ENCODE measurements around the gene GALC. TPM values are rescaled to one million over a fixed set of nuclear protein-coding genes. Genes with fewer than 3 reads are reported as not detected.

Gene GALC
- total RNA-seq, result 10 to 100 TPM; 35.6 to 53.2 TPM
- polyA plus RNA-seq (ENCODE audit: insufficient read length in 2 of 2), result 10 to 100 TPM; 26.9 to 41.9 TPM
- long read RNA-seq, donor 1, partial matches to known transcripts, result 6 of 10 reads
- long read RNA-seq, donor 1, other reads (novel, unspliced or antisense), result 0 of 10 reads
- long read RNA-seq, donor 2, transcript GALC-201 (17 exons, 3,883 nt), result major isoform, 12 of 12 reads
- long read RNA-seq, donor 2, partial matches to known transcripts, result 0 of 12 reads
- long read RNA-seq, donor 2, other reads (novel, unspliced or antisense), result 0 of 12 reads
- long read RNA-seq, donor 3, partial matches to known transcripts, result 0 of 3 reads
- long read RNA-seq, donor 3, other reads (novel, unspliced or antisense), result 0 of 3 reads
- long read RNA-seq, donor 4, transcript GALC-201 (17 exons, 3,883 nt), result major isoform, 8 of 9 reads
- long read RNA-seq, donor 4, partial matches to known transcripts, result 0 of 9 reads
- long read RNA-seq, donor 4, other reads (novel, unspliced or antisense), result 0 of 9 reads

GRCh38 chr14:87992718-87993628, at the start of gene GALC:
TSS of gene GALC (minus strand) at chr14:87993182. CDS start at chr14:87993164, 18 bp downstream.
- peaks cover 10% of the 10 kb centered on the region for H3K4me1 ChIP-seq (ENCODE audit: control insufficient read depth, insufficient read depth, low read length)
- no peaks in the 10 kb centered on the region for H3K9me3 ChIP-seq (ENCODE audit: control insufficient read depth, insufficient read depth, low read length)
- WGBS (ENCODE audit: insufficient coverage), result 1% methylated on average over 83 of the region's 83 CpGs
- peak within 1 kb of the TSS; percentile 69 for H3K4me3 ChIP-seq (ENCODE audit: low read depth, low read length)
- no peaks in the 10 kb centered on the region for H3K36me3 ChIP-seq (ENCODE audit: control insufficient read depth, insufficient read depth, low read length)
- no peaks in the 10 kb centered on the region for H3K27me3 ChIP-seq (ENCODE audit: control insufficient read depth, insufficient read depth, low read length)
- peak; percentile 68 to 98 (median 88) for DNase-seq (ENCODE audit: low read depth in 4 of 6, low spot score in 6 of 6)
- peak within 1 kb of the TSS; percentile 91 for H3K27ac ChIP-seq (ENCODE audit: low read depth, low read length)

DNA sequence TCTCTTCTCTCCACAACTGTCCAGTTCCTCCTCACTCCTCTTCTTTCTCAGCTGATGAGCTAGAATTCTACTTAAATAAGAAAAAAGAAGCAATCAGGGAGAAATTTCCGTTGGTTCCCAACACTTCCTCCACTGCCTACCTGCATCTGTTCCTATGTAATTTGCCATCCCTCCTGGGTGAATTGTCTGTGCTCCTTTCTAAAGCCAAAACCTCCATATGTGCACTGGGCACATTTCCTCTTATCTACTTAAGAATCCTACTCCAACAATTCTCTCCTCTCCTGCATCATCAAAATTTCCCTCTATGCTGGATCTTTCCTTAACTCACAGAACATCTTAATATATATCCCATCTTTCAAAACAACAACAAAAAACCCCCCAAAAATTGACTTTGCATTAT, 47.2 kb upstream of the GALC start:
- DNase-seq (ENCODE audit: low read depth in 4 of 6, low spot score in 6 of 6), result peak in 1 of 6 donors; percentile 65
- Histone ChIP-seq H3K36me3 (ENCODE audit: control insufficient read depth, insufficient read depth, low read length) (no peaks in the 10 kb centered on the region), H3K27me3 (ENCODE audit: control insufficient read depth, insufficient read depth, low read length) (no peaks in the 10 kb centered on the region), H3K27ac (ENCODE audit: low read depth, low read length) (no peak overlapping the region), H3K4me1 (ENCODE audit: control insufficient read depth, insufficient read depth, low read length) (no peaks in the 10 kb centered on the region), H3K9me3 (ENCODE audit: control insufficient read depth, insufficient read depth, low read length) (no peaks in the 10 kb centered on the region), H3K4me3 (ENCODE audit: low read depth, low read length) (no peak overlapping the region)
- WGBS (ENCODE audit: insufficient coverage), result no CpG with 5 or more reads among the region's 1 CpG

DNA sequence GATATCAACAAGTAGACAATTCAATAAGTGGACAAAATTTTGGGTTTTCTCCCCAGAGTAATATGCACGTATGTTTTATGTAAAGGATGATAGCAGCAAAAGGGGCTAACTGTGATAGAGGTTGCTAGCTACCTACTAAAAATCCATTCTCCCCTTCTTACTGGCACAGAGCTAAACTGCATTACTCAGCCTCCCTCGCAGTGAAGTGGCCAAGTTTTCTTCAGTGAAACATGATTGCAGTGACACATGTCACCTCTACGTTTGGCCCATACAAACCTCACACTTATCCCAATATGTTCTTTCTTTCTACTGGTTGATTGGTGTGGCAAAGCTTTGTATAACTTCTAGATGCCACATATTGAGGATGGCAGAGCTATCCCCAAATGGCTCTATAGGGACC, 46.2 kb upstream of the GALC start:
- Histone ChIP-seq H3K36me3 (ENCODE audit: control insufficient read depth, insufficient read depth, low read length) (no peaks in the 10 kb centered on the region), H3K27ac (ENCODE audit: low read depth, low read length) (no peak overlapping the region), H3K9me3 (ENCODE audit: control insufficient read depth, insufficient read depth, low read length) (no peaks in the 10 kb centered on the region), H3K27me3 (ENCODE audit: control insufficient read depth, insufficient read depth, low read length) (no peaks in the 10 kb centered on the region), H3K4me1 (ENCODE audit: control insufficient read depth, insufficient read depth, low read length) (no peaks in the 10 kb centered on the region), H3K4me3 (ENCODE audit: low read depth, low read length) (no peak overlapping the region)
- no peak for DNase-seq (ENCODE audit: low read depth in 4 of 6, low spot score in 6 of 6)
- WGBS (ENCODE audit: insufficient coverage), result 80% methylated on average over 1 of the region's 3 CpGs

- H3K4me3 ChIP-seq (ENCODE audit: low read depth, low read length), result no peak overlapping the region
- H3K27ac ChIP-seq (ENCODE audit: low read depth, low read length), result no peak overlapping the region
- DNase-seq (ENCODE audit: low read depth in 4 of 6, low spot score in 6 of 6), result peak in 2 of 6 donors; percentile 5 to 45
- H3K9me3 ChIP-seq (ENCODE audit: control insufficient read depth, insufficient read depth, low read length), result no peaks in the 10 kb centered on the region
- WGBS (ENCODE audit: insufficient coverage), result 20% methylated on average over 1 of the region's 1 CpG
- H3K36me3 ChIP-seq (ENCODE audit: control insufficient read depth, insufficient read depth, low read length), result no peaks in the 10 kb centered on the region
- H3K4me1 ChIP-seq (ENCODE audit: control insufficient read depth, insufficient read depth, low read length), result no peaks in the 10 kb centered on the region
- no peaks in the 10 kb centered on the region for H3K27me3 ChIP-seq (ENCODE audit: control insufficient read depth, insufficient read depth, low read length)
Observed at GRCh38 chr14:88037325-88037724, 44.3 kb upstream of the GALC start.

DNA sequence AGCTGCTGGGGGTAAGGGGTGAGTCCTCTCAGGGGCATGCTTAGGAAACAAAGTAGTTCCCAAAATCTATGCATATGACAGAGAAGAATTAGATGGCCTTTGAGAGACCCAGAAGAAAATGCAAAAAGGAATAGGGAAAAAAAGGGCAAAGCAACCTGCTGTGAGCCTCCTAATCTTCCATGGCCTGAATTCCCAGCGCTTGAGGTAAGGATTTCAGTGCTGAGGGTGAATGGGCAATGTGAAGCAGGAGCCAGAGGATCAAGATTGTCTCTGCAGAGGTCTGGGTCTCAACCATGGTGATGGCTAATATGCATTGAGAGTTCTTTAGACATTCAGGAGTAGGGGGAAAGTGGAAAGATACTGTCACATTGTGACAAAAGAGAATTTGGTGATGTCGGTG, 43.4 kb upstream of the GALC start:
- Histone ChIP-seq H3K4me1 (ENCODE audit: control insufficient read depth, insufficient read depth, low read length) (no peaks in the 10 kb centered on the region), H3K27me3 (ENCODE audit: control insufficient read depth, insufficient read depth, low read length) (no peaks in the 10 kb centered on the region), H3K4me3 (ENCODE audit: low read depth, low read length) (no peak overlapping the region), H3K36me3 (ENCODE audit: control insufficient read depth, insufficient read depth, low read length) (no peaks in the 10 kb centered on the region), H3K27ac (ENCODE audit: low read depth, low read length) (no peak overlapping the region), H3K9me3 (ENCODE audit: control insufficient read depth, insufficient read depth, low read length) (no peaks in the 10 kb centered on the region)
- 47% methylated on average over 2 of the region's 2 CpGs for WGBS (ENCODE audit: insufficient coverage)
- DNase-seq (ENCODE audit: low read depth in 4 of 6, low spot score in 6 of 6), result no peak

DNA sequence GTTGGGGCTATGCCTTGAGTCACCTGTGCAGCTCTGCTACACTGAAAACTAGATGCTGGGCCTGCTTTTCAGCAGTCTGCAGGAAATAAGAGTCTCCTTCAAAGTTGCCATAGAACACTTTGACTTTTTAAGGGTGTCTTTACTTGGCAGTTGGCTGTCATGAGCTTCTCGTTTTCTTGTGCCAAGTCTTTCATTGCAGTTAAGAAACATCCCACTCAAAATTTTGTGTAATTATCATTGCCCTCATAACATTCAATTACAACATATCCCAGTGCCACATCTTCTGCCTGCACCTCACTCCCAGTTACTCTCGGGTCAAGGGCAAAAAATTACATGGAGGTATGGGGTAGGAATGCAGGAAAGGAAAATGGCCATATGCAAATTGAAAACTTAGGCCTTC, 41.1 kb upstream of the GALC start:
- no CpG with 5 or more reads among the region's 2 CpGs for WGBS (ENCODE audit: insufficient coverage)
- Histone ChIP-seq H3K9me3 (ENCODE audit: control insufficient read depth, insufficient read depth, low read length) (no peaks in the 10 kb centered on the region), H3K4me1 (ENCODE audit: control insufficient read depth, insufficient read depth, low read length) (no peaks in the 10 kb centered on the region), H3K4me3 (ENCODE audit: low read depth, low read length) (no peak overlapping the region), H3K36me3 (ENCODE audit: control insufficient read depth, insufficient read depth, low read length) (no peaks in the 10 kb centered on the region), H3K27me3 (ENCODE audit: control insufficient read depth, insufficient read depth, low read length) (no peaks in the 10 kb centered on the region), H3K27ac (ENCODE audit: low read depth, low read length) (no peak overlapping the region)
- no peak for DNase-seq (ENCODE audit: low read depth in 4 of 6, low spot score in 6 of 6)

- H3K27me3 ChIP-seq (ENCODE audit: control insufficient read depth, insufficient read depth, low read length), result no peaks in the 10 kb centered on the region
- no peaks in the 10 kb centered on the region for H3K4me1 ChIP-seq (ENCODE audit: control insufficient read depth, insufficient read depth, low read length)
- H3K27ac ChIP-seq (ENCODE audit: low read depth, low read length), result no peak overlapping the region
- H3K9me3 ChIP-seq (ENCODE audit: control insufficient read depth, insufficient read depth, low read length), result no peaks in the 10 kb centered on the region
- no peaks in the 10 kb centered on the region for H3K36me3 ChIP-seq (ENCODE audit: control insufficient read depth, insufficient read depth, low read length)
- DNase-seq (ENCODE audit: low read depth in 4 of 6, low spot score in 6 of 6), result no peak
- no CpG with 5 or more reads among the region's 1 CpG for WGBS (ENCODE audit: insufficient coverage)
- no peak overlapping the region for H3K4me3 ChIP-seq (ENCODE audit: low read depth, low read length)
Observed at GRCh38 chr14:88032373-88032772, 39.4 kb upstream of the GALC start.

- no peaks in the 10 kb centered on the region for H3K9me3 ChIP-seq (ENCODE audit: control insufficient read depth, insufficient read depth, low read length)
- H3K27me3 ChIP-seq (ENCODE audit: control insufficient read depth, insufficient read depth, low read length), result no peaks in the 10 kb centered on the region
- WGBS (ENCODE audit: insufficient coverage), result no CpG with 5 or more reads among the region's 1 CpG
- no peaks in the 10 kb centered on the region for H3K36me3 ChIP-seq (ENCODE audit: control insufficient read depth, insufficient read depth, low read length)
- no peaks in the 10 kb centered on the region for H3K4me1 ChIP-seq (ENCODE audit: control insufficient read depth, insufficient read depth, low read length)
- no peak overlapping the region for H3K4me3 ChIP-seq (ENCODE audit: low read depth, low read length)
- H3K27ac ChIP-seq (ENCODE audit: low read depth, low read length), result no peak overlapping the region
- DNase-seq (ENCODE audit: low read depth in 4 of 6, low spot score in 6 of 6), result no peak
Observed at GRCh38 chr14:88030892-88031291, 37.9 kb upstream of the GALC start.

DNA sequence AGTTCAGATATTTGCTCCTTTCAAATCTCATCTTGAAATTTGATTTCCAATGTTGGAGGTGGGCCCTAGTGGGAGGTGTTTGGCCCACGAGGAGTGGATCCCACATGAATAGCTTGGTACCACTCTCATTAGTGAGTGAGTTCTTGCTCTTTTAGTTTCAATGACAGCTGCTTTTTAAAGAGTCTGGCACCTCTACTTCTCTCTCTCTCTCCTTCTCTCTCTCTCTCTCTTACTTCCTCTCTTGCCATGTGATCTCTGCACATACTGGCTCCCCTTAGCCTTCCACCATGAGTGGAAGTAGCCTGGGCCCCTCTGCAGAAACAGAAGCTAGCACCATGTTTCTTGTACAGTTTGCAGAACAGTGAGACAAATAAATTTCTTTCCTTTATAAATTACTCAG, 37.1 kb upstream of the GALC start:
- H3K27ac ChIP-seq (ENCODE audit: low read depth, low read length), result no peak overlapping the region
- no peaks in the 10 kb centered on the region for H3K4me1 ChIP-seq (ENCODE audit: control insufficient read depth, insufficient read depth, low read length)
- no peak for DNase-seq (ENCODE audit: low read depth in 4 of 6, low spot score in 6 of 6)
- H3K9me3 ChIP-seq (ENCODE audit: control insufficient read depth, insufficient read depth, low read length), result no peaks in the 10 kb centered on the region
- WGBS (ENCODE audit: insufficient coverage), result no CpG with 5 or more reads among the region's 1 CpG
- no peaks in the 10 kb centered on the region for H3K27me3 ChIP-seq (ENCODE audit: control insufficient read depth, insufficient read depth, low read length)
- no peaks in the 10 kb centered on the region for H3K36me3 ChIP-seq (ENCODE audit: control insufficient read depth, insufficient read depth, low read length)
- no peak overlapping the region for H3K4me3 ChIP-seq (ENCODE audit: low read depth, low read length)

Measured in spinal cord (tissue), 10 donors.